Prostate gland (tissue), 2 donors: Measurements from ENCODE around the gene FOXP1.

Source experiments
- POLR2A ChIP-seq: fragments of 450-650 bp; IDR thresholded peaks from one replicate; pipeline ENCODE4 v1.6.1; 2016; ENCODE audit warnings: antibody characterized with exemption, mild to moderate bottlenecking
- POLR2AphosphoS5 ChIP-seq: sonication (generic); formaldehyde crosslinking; IDR thresholded peaks from one replicate; pipeline ENCODE4 v1.6.1; 2017; ENCODE audit warnings: antibody characterized with exemption
- TF ChIP-seq, protein P1 (sequence below), 4 experiments: fragments of 200-600 bp in 2 of 4; fragments of 450-650 bp in 2 of 4; sonication (generic) in 2 of 4; IDR thresholded peaks; 1 replicate in 3 of 4; 2 replicates in 1 of 4; pipeline ENCODE4 v1.5.1; 2016 to 2019; ENCODE audit warnings: antibody characterized with exemption in 4 of 4, mild to moderate bottlenecking in 2 of 4, moderate library complexity in 2 of 4

DNA sequence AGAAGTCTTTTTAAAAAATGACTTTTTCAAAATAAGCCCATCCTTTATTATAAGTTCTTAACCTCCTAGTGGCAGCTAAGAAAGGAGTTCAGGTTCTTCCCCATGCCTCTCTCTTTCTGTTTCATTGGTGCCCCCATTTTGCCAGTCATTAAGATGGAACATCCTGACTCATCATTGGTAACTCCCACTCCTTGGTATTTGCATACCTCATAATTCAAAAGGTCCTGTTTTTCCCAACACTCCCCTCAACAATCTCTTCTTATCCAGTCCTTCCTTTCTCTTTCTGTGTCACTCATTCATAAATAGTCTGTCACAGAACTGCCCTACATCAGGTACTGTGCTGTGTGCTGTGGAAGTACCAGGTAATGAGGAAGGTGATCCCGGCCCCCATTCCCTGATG lies 394.0 kb downstream of the FOXP1 start:
- TF ChIP-seq, protein P1, sequence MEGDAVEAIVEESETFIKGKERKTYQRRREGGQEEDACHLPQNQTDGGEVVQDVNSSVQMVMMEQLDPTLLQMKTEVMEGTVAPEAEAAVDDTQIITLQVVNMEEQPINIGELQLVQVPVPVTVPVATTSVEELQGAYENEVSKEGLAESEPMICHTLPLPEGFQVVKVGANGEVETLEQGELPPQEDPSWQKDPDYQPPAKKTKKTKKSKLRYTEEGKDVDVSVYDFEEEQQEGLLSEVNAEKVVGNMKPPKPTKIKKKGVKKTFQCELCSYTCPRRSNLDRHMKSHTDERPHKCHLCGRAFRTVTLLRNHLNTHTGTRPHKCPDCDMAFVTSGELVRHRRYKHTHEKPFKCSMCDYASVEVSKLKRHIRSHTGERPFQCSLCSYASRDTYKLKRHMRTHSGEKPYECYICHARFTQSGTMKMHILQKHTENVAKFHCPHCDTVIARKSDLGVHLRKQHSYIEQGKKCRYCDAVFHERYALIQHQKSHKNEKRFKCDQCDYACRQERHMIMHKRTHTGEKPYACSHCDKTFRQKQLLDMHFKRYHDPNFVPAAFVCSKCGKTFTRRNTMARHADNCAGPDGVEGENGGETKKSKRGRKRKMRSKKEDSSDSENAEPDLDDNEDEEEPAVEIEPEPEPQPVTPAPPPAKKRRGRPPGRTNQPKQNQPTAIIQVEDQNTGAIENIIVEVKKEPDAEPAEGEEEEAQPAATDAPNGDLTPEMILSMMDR (IDR thresholded peaks at IDR 0.05) = no peak
- TF ChIP-seq POLR2A = no peak
- TF ChIP-seq POLR2AphosphoS5 = no peak
